Uterus (tissue), 4 donors: ENCODE data around the gene PKP4. TPM values are rescaled to one million over a fixed set of nuclear protein-coding genes. Genes with fewer than 3 reads are reported as not detected.
A peak's percentile ranks its signal among the peaks of the same experiment; 100 is the strongest.

Source experiments
- DNase-seq, 2 donors: peaks; one replicate each; pipeline ENCODE4 v3.0.0-alpha.2; 2019 to 2020
- H3K27ac ChIP-seq, 2 donors: fragments of 200-600 bp; sonication (generic); 1 replicate in 1 of 2; 2 replicates in 1 of 2; pipeline ENCODE4 v1.5.1; 2016 to 2018
- H3K27me3 ChIP-seq, 2 donors: fragments of 200-600 bp; sonication (generic); one replicate each; pipeline ENCODE4 v1.5.1; 2018 to 2019; ENCODE audit warnings: control low read depth in 1 of 2
- H3K36me3 ChIP-seq, 2 donors: fragments of 200-600 bp; sonication (generic); one replicate each; pipeline ENCODE4 v1.5.1; 2019; ENCODE audit warnings: control low read depth in 1 of 2
- H3K4me1 ChIP-seq, 2 donors: fragments of 200-600 bp; sonication (generic); one replicate each; pipeline ENCODE4 v1.5.1; 2018 to 2019; ENCODE audit warnings: control low read depth in 1 of 2
- H3K4me3 ChIP-seq, 2 donors: fragments of 200-600 bp; sonication (generic); 1 replicate in 1 of 2; 2 replicates in 1 of 2; pipeline ENCODE4 v1.5.1; 2018 to 2019; ENCODE audit warnings: mild to moderate bottlenecking in 1 of 2
- H3K9me3 ChIP-seq, 2 donors: fragments of 200-600 bp; sonication (generic); one replicate each; pipeline ENCODE4 v1.5.1; 2019; ENCODE audit warnings: control low read depth in 1 of 2
- CTCF ChIP-seq, 4 experiments: fragments of 200-600 bp in 2 of 4; fragments of 450-650 bp in 2 of 4; sonication (generic) in 2 of 4; IDR thresholded peaks; one replicate each; pipeline ENCODE4 v1.5.1; 2016 to 2019; ENCODE audit warnings: antibody characterized with exemption in 4 of 4, mild to moderate bottlenecking in 2 of 4, moderate library complexity in 1 of 4
- POLR2A ChIP-seq, 2 donors: fragments of 450-650 bp; IDR thresholded peaks; one replicate each; pipeline ENCODE4 v1.6.1; 2016; ENCODE audit warnings: antibody characterized with exemption in 2 of 2, mild to moderate bottlenecking in 1 of 2, moderate library complexity in 1 of 2
- intact Hi-C: fragments of 100-400 bp; cut with DNase I; formaldehyde crosslinking; loops from one replicate; pipeline ENCODE4 v1.15.1; 2023; ENCODE audit warnings: low total_unique reads
- total RNA-seq, 4 donors: library from RNA; depleted of rRNA in 3 of 4; stranded (reverse); fragments of >200 nt in 3 of 4; gene quantifications; one replicate each; pipeline versions ENCODE4 v1.1.0 to v1.2.4, GENCODE V29; 2014 to 2023
- donor health status: DM: yes; HTN: yes; CAD: no.

Gene PKP4
- total RNA-seq, 4 donors from 2014 or later, result 35.6 to 122 (median 60.6) TPM

GRCh38 chr2:158510887-158511286 lies 54.1 kb downstream of the PKP4 start:
- Histone ChIP-seq H3K27me3 (no peaks in the 10 kb centered on the region), H3K4me1 (no peaks in the 10 kb centered on the region), H3K36me3 (no peaks in the 10 kb centered on the region), H3K27ac (no peak overlapping the region), H3K4me3 (no peak overlapping the region), H3K9me3 (no peaks in the 10 kb centered on the region)
- DNase-seq, result no peak
- TF ChIP-seq POLR2A (IDR thresholded peaks at IDR 0.05) (no peak), CTCF (IDR thresholded peaks at IDR 0.05) (no peak)
- intact Hi-C loops, result no loop called here

- TF ChIP-seq CTCF (IDR thresholded peaks at IDR 0.05), result no peak
- no peak for TF ChIP-seq POLR2A (IDR thresholded peaks at IDR 0.05)
- no peak for DNase-seq
- H3K36me3 ChIP-seq, result no peaks in the 10 kb centered on the region
- H3K27me3 ChIP-seq, result no peaks in the 10 kb centered on the region
- H3K4me3 ChIP-seq, result no peak overlapping the region
- no peaks in the 10 kb centered on the region for H3K9me3 ChIP-seq
- intact Hi-C loops, result no loop called here
- H3K27ac ChIP-seq, result no peak overlapping the region
- H3K4me1 ChIP-seq, result no peaks in the 10 kb centered on the region
Measured at GRCh38 chr2:158511706-158512105, 55.0 kb downstream of the PKP4 start.

- no peak overlapping the region for H3K4me3 ChIP-seq
- no peaks in the 10 kb centered on the region for H3K4me1 ChIP-seq
- no peak for TF ChIP-seq POLR2A (IDR thresholded peaks at IDR 0.05)
- H3K27me3 ChIP-seq, result no peaks in the 10 kb centered on the region
- no peaks in the 10 kb centered on the region for H3K9me3 ChIP-seq
- no peak for DNase-seq
- intact Hi-C loops, result no loop called here
- H3K27ac ChIP-seq, result no peak overlapping the region
- no peaks in the 10 kb centered on the region for H3K36me3 ChIP-seq
Measured at GRCh38 chr2:158512323-158512722, 55.6 kb downstream of the PKP4 start.

- Histone ChIP-seq H3K27ac (no peak overlapping the region), H3K36me3 (no peaks in the 10 kb centered on the region), H3K9me3 (no peaks in the 10 kb centered on the region), H3K4me1 (no peaks in the 10 kb centered on the region), H3K27me3 (no peaks in the 10 kb centered on the region), H3K4me3 (no peak overlapping the region)
- intact Hi-C loops, result no loop called here
- no peak for DNase-seq
- TF ChIP-seq CTCF (IDR thresholded peaks at IDR 0.05) (no peak), POLR2A (IDR thresholded peaks at IDR 0.05) (no peak)
Measured at GRCh38 chr2:158513841-158514240, 57.1 kb downstream of the PKP4 start.

- H3K9me3 ChIP-seq, result no peaks in the 10 kb centered on the region
Measured at GRCh38 chr2:158518084-158518483, 61.3 kb downstream of the PKP4 start.

More at GRCh38 chr2:158518084-158518483, 61.3 kb downstream of the PKP4 start:
- DNase-seq, result peak; percentile 16 to 25
- Histone ChIP-seq H3K4me3 (no peak overlapping the region), H3K36me3 (no peaks in the 10 kb centered on the region), H3K4me1 (no peaks in the 10 kb centered on the region), H3K27ac (no peak overlapping the region), H3K27me3 (no peaks in the 10 kb centered on the region)
- intact Hi-C loops, result no loop called here
- TF ChIP-seq CTCF (IDR thresholded peaks at IDR 0.05) (no peak), POLR2A (IDR thresholded peaks at IDR 0.05) (no peak)
